ENCODE data around the gene ZNF79. TPM values are rescaled to one million over a fixed set of nuclear protein-coding genes. Genes with fewer than 3 reads are reported as not detected.

The ZNF79 gene
- total RNA-seq, 1 donor from 2014 or later, result 14.4 TPM

DNA sequence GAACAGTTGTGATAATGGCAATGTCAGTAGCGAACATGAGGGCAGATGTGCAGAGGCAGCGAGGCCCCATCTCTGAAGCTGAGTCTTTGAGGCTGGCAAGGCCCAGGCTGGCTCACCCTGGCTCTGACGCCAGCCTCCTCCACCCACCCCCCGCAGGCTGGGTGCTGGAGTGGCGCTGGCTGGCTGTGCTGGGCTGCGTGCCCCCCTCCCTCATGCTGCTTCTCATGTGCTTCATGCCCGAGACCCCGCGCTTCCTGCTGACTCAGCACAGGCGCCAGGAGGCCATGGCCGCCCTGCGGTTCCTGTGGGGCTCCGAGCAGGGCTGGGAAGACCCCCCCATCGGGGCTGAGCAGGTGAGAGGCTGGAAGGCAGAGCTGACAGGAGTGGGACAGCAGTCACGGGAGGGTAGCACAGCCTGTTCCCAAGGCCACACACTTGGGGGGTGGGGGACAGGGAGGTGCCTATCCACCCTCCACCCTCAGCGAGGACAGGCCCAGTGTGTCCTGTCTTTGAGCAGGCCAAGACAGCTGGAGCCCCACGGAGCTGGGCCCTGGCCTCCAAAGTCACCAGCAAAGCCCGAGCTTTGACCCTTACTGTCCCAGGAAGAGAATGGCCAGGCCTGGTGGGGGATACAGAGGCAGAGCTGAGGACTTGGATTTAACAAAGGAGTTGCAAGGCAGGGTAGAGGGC is 21.6 kb upstream of the ZNF79 start:
- intact Hi-C loops (cut with micrococcal nuclease), result no loop called here
- Mint-ChIP-seq H3K4me3 (ENCODE audit: low read depth) (no peak overlapping the region), H3K27me3 (ENCODE audit: low read depth) (peaks cover 7% of the 10 kb centered on the region), H3K36me3 (ENCODE audit: low read depth) (no peaks in the 10 kb centered on the region), H3K4me1 (ENCODE audit: low read depth) (peaks cover 3% of the 10 kb centered on the region), H3K9me3 (no peaks in the 10 kb centered on the region), H3K27ac (no peak overlapping the region)
- DNase-seq (ENCODE audit: low spot score), result no peak

DNA sequence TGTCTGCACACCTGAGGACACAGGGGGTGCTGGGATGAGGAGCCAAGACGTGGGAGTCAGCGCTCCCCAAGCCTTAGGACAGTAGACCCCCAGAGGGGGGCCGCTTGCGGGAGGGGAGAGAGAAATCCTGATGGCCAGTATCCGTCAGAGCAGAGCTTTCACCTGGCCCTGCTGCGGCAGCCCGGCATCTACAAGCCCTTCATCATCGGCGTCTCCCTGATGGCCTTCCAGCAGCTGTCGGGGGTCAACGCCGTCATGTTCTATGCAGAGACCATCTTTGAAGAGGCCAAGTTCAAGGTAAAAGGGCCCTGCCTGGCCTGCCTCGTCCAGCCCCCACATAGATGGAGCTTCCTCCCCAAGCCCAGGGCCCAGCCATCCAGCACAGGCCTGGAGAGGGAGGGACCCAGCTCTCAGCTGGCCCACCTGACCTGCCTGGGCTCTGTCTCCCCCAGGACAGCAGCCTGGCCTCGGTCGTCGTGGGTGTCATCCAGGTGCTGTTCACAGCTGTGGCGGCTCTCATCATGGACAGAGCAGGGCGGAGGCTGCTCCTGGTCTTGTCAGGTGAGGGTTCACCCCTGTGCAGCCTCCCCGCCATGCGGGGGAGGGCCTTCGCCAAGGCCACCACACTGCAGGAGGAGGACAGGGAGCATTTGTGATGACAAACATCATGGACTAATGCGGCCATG is 20.5 kb upstream of the ZNF79 start:
- H3K36me3 Mint-ChIP-seq (ENCODE audit: low read depth), result no peaks in the 10 kb centered on the region
- intact Hi-C loops (cut with micrococcal nuclease), result no loop called here
- peaks cover 2% of the 10 kb centered on the region for H3K27me3 Mint-ChIP-seq (ENCODE audit: low read depth)
- H3K27ac Mint-ChIP-seq, result no peak overlapping the region
- no peak for DNase-seq (ENCODE audit: low spot score)
- H3K9me3 Mint-ChIP-seq, result no peaks in the 10 kb centered on the region
- H3K4me1 Mint-ChIP-seq (ENCODE audit: low read depth), result no peaks in the 10 kb centered on the region
- no peak overlapping the region for H3K4me3 Mint-ChIP-seq (ENCODE audit: low read depth)

DNA sequence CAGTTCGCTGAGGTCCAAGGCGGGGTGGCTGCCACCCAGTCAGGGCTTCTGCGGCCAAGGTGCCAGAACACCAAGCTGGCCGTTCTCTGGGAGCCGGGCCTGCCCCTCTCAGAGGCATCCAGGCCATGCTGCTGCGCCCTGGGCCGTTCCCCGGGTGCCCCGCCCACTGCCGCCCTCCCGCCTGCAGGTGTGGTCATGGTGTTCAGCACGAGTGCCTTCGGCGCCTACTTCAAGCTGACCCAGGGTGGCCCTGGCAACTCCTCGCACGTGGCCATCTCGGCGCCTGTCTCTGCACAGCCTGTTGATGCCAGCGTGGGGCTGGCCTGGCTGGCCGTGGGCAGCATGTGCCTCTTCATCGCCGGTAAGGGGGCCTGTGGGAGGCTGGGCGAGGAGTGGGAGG is 19.6 kb upstream of the ZNF79 start:
- intact Hi-C loops (cut with micrococcal nuclease), result no loop called here
- no peak overlapping the region for H3K4me3 Mint-ChIP-seq (ENCODE audit: low read depth)
- no peaks in the 10 kb centered on the region for H3K36me3 Mint-ChIP-seq (ENCODE audit: low read depth)
- H3K9me3 Mint-ChIP-seq, result no peaks in the 10 kb centered on the region
- H3K27me3 Mint-ChIP-seq (ENCODE audit: low read depth), result peaks cover 2% of the 10 kb centered on the region
- no peak for DNase-seq (ENCODE audit: low spot score)
- H3K27ac Mint-ChIP-seq, result no peak overlapping the region
- H3K4me1 Mint-ChIP-seq (ENCODE audit: low read depth), result no peaks in the 10 kb centered on the region

DNA sequence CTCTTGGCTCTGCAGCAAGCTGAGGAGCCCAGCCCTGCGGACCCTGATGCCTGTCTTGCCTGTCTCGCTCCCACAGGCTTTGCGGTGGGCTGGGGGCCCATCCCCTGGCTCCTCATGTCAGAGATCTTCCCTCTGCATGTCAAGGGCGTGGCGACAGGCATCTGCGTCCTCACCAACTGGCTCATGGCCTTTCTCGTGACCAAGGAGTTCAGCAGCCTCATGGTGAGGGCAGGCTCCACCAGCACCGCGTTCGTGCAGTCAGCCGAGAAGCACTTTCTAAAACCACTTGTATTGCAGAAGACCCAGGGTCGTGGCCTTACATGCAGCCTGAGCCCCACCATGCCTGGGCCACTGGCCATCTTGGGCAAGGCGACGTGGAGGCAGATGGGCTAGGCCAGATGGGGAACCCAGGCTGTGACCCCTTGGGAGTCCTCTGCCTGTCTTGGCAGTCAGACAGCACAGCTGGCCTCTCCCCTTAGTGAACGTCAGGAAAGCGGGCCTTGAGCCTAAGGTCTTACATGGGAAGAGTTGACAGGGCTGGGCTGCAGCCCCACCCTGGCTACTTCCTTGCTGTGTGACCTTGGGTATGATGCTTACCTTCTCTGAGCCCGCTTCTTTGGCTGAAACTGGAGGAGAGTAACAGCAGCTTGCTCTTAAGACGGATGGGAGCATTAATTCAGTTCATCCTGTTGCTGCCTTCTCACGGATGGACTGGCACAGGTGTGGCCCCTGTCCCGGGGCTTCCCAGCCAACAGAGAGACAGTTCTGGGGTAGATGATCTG is 18.6 kb upstream of the ZNF79 start:
- Mint-ChIP-seq H3K4me3 (ENCODE audit: low read depth) (no peak overlapping the region), H3K36me3 (ENCODE audit: low read depth) (no peaks in the 10 kb centered on the region), H3K27me3 (ENCODE audit: low read depth) (peaks cover 1% of the 10 kb centered on the region), H3K9me3 (no peaks in the 10 kb centered on the region), H3K27ac (no peak overlapping the region), H3K4me1 (ENCODE audit: low read depth) (no peaks in the 10 kb centered on the region)
- no peak for DNase-seq (ENCODE audit: low spot score)
- intact Hi-C loops (cut with micrococcal nuclease), result no loop called here

DNA sequence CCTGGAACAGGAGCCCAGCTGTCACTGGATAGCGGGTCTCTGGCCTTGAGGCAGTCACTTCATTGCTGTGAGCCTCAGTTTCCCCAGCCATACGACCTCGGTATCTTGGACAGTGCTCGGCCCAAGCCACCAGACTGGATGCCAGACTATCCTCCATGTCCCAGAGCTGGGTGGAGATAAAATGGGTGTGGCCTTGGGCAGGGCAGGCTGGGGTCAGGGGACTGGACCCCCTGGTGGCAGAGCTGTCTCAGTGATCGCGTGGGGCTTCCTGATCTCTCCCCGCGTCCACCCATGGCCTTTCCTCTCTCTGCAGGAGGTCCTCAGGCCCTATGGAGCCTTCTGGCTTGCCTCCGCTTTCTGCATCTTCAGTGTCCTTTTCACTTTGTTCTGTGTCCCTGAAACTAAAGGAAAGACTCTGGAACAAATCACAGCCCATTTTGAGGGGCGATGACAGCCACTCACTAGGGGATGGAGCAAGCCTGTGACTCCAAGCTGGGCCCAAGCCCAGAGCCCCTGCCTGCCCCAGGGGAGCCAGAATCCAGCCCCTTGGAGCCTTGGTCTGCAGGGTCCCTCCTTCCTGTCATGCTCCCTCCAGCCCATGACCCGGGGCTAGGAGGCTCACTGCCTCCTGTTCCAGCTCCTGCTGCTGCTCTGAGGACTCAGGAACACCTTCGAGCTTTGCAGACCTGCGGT is 17.2 kb upstream of the ZNF79 start:
- Mint-ChIP-seq H3K36me3 (ENCODE audit: low read depth) (no peaks in the 10 kb centered on the region), H3K27me3 (ENCODE audit: low read depth) (peaks cover 1% of the 10 kb centered on the region), H3K4me3 (ENCODE audit: low read depth) (no peak overlapping the region), H3K9me3 (no peaks in the 10 kb centered on the region), H3K27ac (no peak overlapping the region), H3K4me1 (ENCODE audit: low read depth) (no peaks in the 10 kb centered on the region)
- DNase-seq (ENCODE audit: low spot score), result no peak
- intact Hi-C loops (cut with micrococcal nuclease), result no loop called here

DNA sequence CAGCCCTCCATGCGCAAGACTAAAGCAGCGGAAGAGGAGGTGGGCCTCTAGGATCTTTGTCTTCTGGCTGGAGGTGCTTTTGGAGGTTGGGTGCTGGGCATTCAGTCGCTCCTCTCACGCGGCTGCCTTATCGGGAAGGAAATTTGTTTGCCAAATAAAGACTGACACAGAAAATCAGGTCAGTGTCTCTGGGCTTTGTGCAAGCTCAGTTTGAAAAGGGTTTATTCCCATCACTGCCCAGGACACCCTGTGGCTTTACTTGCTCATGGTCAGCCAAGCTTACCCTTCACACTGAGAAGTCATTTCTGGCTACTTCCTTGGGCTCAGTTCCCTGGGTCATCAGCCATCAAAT is 16.7 kb upstream of the ZNF79 start:
- Mint-ChIP-seq H3K4me1 (ENCODE audit: low read depth) (no peaks in the 10 kb centered on the region), H3K27me3 (ENCODE audit: low read depth) (peaks cover 1% of the 10 kb centered on the region), H3K4me3 (ENCODE audit: low read depth) (no peak overlapping the region), H3K9me3 (no peaks in the 10 kb centered on the region), H3K27ac (no peak overlapping the region), H3K36me3 (ENCODE audit: low read depth) (no peaks in the 10 kb centered on the region)
- DNase-seq (ENCODE audit: low spot score), result no peak
- intact Hi-C loops (cut with micrococcal nuclease), result no loop called here

DNA sequence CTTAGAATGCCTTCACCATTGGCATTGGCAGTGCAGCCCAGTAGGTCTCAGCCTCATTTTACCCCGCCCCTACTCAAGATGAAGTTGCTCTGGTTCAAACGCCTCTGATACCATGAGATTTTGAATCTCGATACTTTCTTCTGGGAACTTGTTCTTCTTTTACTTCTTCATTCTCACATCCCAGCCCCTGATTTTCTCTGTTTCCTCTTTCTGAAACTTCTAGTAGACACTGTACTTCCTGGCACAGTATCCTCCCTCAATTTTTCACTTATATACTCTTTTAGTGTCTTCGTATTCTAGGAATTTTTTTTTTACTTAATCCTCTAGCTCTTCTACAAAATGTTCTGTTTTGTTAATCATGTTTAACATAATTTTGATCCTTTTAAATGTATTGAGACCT is 13.1 kb upstream of the ZNF79 start:
- no peaks in the 10 kb centered on the region for H3K36me3 Mint-ChIP-seq (ENCODE audit: low read depth)
- H3K27me3 Mint-ChIP-seq (ENCODE audit: low read depth), result peaks cover 10% of the 10 kb centered on the region
- no peak overlapping the region for H3K27ac Mint-ChIP-seq
- H3K9me3 Mint-ChIP-seq, result no peaks in the 10 kb centered on the region
- H3K4me3 Mint-ChIP-seq (ENCODE audit: low read depth), result no peak overlapping the region
- no peaks in the 10 kb centered on the region for H3K4me1 Mint-ChIP-seq (ENCODE audit: low read depth)
- DNase-seq (ENCODE audit: low spot score), result no peak
- intact Hi-C loops (cut with micrococcal nuclease), result no loop called here

DNA sequence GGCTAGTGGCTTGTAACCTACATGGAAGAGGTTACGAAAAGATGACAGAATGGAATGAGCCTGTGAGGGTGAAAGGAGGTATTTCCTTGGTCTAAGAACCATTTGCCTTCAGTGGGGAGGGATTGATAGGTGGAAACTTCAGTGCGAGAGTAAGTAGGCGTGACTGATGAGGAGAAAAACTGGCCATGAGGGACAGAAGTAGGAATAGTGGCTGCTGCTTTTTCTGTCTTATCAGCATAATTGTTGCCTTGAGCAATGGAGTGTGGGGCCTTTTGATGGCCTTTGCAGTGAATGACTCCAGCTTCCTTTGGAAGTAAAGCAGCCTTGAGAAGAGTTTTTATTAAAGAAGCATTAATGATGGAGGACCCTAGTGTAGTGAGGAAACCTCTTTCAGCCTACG is 9.0 kb upstream of the ZNF79 start:
- Mint-ChIP-seq H3K4me3 (ENCODE audit: low read depth) (no peak overlapping the region), H3K4me1 (ENCODE audit: low read depth) (no peaks in the 10 kb centered on the region), H3K27me3 (ENCODE audit: low read depth) (peaks cover 10% of the 10 kb centered on the region), H3K27ac (no peak overlapping the region), H3K9me3 (no peaks in the 10 kb centered on the region), H3K36me3 (ENCODE audit: low read depth) (no peaks in the 10 kb centered on the region)
- no peak for DNase-seq (ENCODE audit: low spot score)
- intact Hi-C loops (cut with micrococcal nuclease), result no loop called here

DNA sequence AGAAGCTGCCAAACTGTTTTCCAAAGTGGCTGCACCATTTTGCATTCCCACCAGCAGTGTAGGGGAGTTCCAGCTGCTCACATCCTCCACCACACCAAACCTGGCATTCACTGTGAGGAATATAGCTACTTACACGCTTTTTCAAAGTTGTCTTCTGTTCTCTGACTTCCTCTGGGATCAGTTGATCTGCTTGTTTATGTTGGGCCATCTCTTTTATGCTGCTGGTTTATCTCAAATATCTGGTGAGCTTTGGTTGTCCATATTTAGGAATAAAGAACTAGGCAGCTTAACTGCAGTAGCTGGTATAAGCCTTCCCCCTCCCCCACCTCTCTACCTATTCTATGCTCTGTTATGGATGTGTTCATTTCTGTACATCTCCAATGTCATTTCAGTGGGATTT is 8.5 kb upstream of the ZNF79 start:
- Mint-ChIP-seq H3K4me3 (ENCODE audit: low read depth) (no peak overlapping the region), H3K27ac (no peak overlapping the region), H3K27me3 (ENCODE audit: low read depth) (peaks cover 10% of the 10 kb centered on the region), H3K36me3 (ENCODE audit: low read depth) (no peaks in the 10 kb centered on the region), H3K9me3 (no peaks in the 10 kb centered on the region), H3K4me1 (ENCODE audit: low read depth) (no peaks in the 10 kb centered on the region)
- intact Hi-C loops (cut with micrococcal nuclease), result no loop called here
- DNase-seq (ENCODE audit: low spot score), result no peak

DNA sequence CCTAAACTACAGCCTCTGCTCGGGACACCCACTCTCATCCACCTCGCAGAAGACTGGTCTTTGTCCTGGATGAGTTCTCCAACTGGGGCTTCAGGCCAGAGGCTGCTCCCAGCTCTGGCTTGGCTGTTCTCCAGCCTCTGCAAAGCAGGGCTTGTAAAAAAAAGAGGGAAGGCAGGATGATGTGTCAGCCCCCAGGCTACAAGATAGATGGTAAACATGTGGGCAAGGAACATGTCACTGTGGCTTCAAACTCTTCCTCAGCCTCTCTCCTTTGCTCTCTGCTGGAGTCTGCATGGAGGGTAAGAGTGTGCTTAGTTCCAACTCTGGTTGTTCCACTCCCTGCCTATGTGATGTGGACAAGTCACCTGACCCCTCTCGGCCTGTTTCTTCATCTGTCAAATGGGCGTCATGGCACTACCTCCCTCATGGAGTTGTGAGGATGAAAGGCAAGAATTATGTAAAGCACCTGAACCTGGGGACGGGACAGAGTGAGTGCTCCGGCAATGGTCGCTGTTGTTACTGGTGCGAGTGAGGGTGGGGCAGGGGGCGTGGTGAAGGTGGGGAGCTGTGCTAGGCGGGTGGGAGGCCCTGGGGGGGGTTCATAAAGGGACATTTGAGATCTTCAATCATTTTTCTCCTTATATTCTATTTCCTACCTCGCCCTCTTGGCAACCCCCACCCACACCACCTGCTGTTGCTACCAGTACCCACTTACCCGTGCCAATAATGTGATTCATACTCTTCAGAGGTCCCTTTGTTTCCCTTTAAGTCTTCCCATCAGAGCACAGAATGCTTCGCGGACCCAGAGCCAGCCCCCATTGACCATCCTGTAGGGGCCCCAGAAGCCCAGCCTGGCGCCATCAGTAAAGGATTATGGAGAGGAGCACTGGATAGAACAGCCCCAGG is 6.8 kb upstream of the ZNF79 start:
- no peak overlapping the region for H3K4me3 Mint-ChIP-seq (ENCODE audit: low read depth)
- H3K27ac Mint-ChIP-seq, result no peak overlapping the region
- no peaks in the 10 kb centered on the region for H3K9me3 Mint-ChIP-seq
- H3K27me3 Mint-ChIP-seq (ENCODE audit: low read depth), result peaks cover 10% of the 10 kb centered on the region
- no peaks in the 10 kb centered on the region for H3K4me1 Mint-ChIP-seq (ENCODE audit: low read depth)
- DNase-seq (ENCODE audit: low spot score), result no peak
- intact Hi-C loops (cut with micrococcal nuclease), result no loop called here
- H3K36me3 Mint-ChIP-seq (ENCODE audit: low read depth), result no peaks in the 10 kb centered on the region

DNA sequence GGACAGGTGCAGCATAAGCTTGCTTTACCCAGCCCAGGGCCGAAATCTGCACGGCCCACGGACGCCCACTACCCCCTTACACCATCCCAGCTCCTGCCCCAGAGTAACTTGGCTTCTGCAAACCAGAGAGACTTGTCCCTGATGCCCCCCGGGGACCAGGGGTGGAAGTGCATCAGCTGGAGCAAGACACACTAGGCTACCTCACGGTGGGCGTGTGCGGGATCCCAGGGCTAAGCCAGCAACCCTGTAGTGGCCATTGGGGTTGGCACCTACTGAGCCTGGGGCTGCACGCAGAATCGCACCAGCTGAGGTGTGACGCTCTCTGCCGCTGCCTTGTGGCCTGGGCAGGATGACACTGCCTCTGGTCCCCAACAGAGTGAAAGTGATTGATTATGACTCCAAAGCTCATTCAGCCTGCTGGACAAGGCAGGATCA is 6.1 kb upstream of the ZNF79 start:
- no peak overlapping the region for H3K4me3 Mint-ChIP-seq (ENCODE audit: low read depth)
- H3K36me3 Mint-ChIP-seq (ENCODE audit: low read depth), result no peaks in the 10 kb centered on the region
- no peak overlapping the region for H3K27ac Mint-ChIP-seq
- intact Hi-C loops (cut with micrococcal nuclease), result no loop called here
- DNase-seq (ENCODE audit: low spot score), result no peak
- H3K27me3 Mint-ChIP-seq (ENCODE audit: low read depth), result peaks cover 10% of the 10 kb centered on the region
- peaks cover 2% of the 10 kb centered on the region for H3K4me1 Mint-ChIP-seq (ENCODE audit: low read depth)
- no peaks in the 10 kb centered on the region for H3K9me3 Mint-ChIP-seq

DNA sequence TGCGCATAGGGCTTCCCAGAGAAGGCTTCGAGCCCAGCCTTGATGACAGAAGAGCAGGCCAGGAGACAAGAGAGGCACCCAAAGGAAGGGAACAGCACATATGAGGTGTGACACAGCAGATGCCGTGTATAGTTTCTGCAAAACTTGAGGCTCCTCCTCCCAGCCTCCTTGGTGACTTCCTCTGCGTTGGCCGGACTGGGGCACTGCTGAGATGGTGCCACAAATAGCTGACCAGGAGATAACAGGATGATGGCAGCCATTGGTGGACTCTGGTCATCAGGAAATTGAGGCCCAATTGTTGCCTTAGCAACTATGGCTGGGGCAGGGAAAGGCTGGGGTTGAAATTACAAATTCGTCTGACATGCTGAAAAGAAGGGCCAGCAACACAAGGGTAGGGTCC is 4.8 kb upstream of the ZNF79 start:
- no peaks in the 10 kb centered on the region for H3K9me3 Mint-ChIP-seq

More for the DNA sequence above, 4.8 kb upstream of the ZNF79 start:
- Mint-ChIP-seq H3K27ac (no peak overlapping the region), H3K4me3 (ENCODE audit: low read depth) (no peak overlapping the region), H3K36me3 (ENCODE audit: low read depth) (peaks cover 2% of the 10 kb centered on the region), H3K27me3 (ENCODE audit: low read depth) (peaks cover 7% of the 10 kb centered on the region), H3K4me1 (ENCODE audit: low read depth) (peaks cover 8% of the 10 kb centered on the region)
- no peak for DNase-seq (ENCODE audit: low spot score)
- intact Hi-C loops (cut with micrococcal nuclease), result no loop called here

Data from activated T-helper 2 cell treated with anti-CD3 and anti-CD28 coated beads, Interferon-gamma antibody, Interleukin-2, Interleukin-4, amounts not matched to agents 10 μg/mL and 5 μg/mL and 100 μg/mL, durations not matched to agents 14 hours and 24 hours and 36 hours (primary cell).